Measurements from ENCODE around the gene ESD.
"Not testable (repeated sequence)": the region's sequence is repeated elsewhere in the genome, so short reads cannot be mapped to it uniquely, and the experiment has no call there.

ESD gene

GRCh38 chr13:46759846-46760245 lies 37.1 kb downstream of the ESD start:
- H3K27me3 ChIP-seq (replicated peaks; ENCODE audit: control insufficient read depth, insufficient read depth, low read length), result no peaks in the 10 kb centered on the region
- no peak for DNase-seq (ENCODE audit: extremely low read depth, insufficient read length)
- TF ChIP-seq CTCF (IDR thresholded peaks at IDR 0.05; ENCODE audit: insufficient read depth, low read length, poor library complexity, severe bottlenecking), result no peak
- no peak overlapping the region for H3K4me3 ChIP-seq (replicated peaks; ENCODE audit: low read depth, low read length)
- no peaks in the 10 kb centered on the region for H3K36me3 ChIP-seq (ENCODE audit: control insufficient read depth, insufficient read depth, low read length)

DNA sequence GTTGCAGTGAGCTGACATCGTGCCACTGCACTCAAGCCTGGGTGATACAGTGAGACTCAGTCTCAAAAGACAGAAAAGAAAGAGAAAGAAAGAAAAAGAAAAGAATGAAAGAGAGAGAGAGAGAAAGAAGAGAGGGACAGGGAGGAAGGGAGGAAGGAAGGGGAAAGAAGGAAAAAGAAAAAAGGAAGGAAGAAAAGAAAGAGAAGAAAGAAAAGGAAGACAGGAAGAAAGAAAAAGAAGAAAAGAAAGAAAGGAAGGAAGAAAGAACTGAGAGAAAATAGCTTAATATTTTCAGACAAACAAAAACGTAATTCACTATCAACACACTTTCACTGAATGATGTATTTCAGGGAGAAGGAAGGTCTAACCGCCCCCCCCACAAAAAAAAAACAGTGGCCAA lies 39.3 kb downstream of the ESD start:
- H3K36me3 ChIP-seq (ENCODE audit: control insufficient read depth, insufficient read depth, low read length), result no peaks in the 10 kb centered on the region
- H3K27me3 ChIP-seq (replicated peaks; ENCODE audit: control insufficient read depth, insufficient read depth, low read length), result no peaks in the 10 kb centered on the region
- H3K4me3 ChIP-seq (replicated peaks; ENCODE audit: low read depth, low read length), result no peak overlapping the region
- TF ChIP-seq CTCF (IDR thresholded peaks at IDR 0.05; ENCODE audit: insufficient read depth, low read length, poor library complexity, severe bottlenecking), result no peak
- no peak for DNase-seq (ENCODE audit: extremely low read depth, insufficient read length)

GRCh38 chr13:46756977-46757376 lies 40.0 kb downstream of the ESD start:
- Histone ChIP-seq H3K27me3 (replicated peaks; ENCODE audit: control insufficient read depth, insufficient read depth, low read length) (no peaks in the 10 kb centered on the region), H3K4me3 (replicated peaks; ENCODE audit: low read depth, low read length) (no peak overlapping the region)
- no peak for TF ChIP-seq CTCF (IDR thresholded peaks at IDR 0.05; ENCODE audit: insufficient read depth, low read length, poor library complexity, severe bottlenecking)

DNA sequence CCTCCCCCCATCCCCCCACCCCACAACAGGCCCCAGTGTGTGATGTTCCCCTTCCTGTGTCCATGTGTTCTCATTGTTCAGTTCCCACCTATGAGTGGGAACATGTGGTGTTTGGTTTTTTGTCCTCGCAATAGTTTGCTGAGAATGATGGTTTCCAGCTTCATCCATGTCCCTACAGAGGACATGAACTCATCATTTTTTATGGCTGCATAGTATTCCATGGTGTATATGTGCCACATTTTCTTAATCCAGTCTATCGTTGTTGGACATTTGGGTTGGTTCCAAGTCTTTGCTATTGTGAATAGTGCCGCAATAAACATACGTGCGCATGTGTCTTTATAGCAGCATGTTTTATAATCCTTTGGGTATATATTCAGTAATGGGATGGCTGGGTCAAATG lies 41.5 kb downstream of the ESD start:
- DNase-seq (ENCODE audit: extremely low read depth, insufficient read length); H3K27me3 ChIP-seq (replicated peaks; ENCODE audit: control insufficient read depth, insufficient read depth, low read length); H3K4me3 ChIP-seq (replicated peaks; ENCODE audit: low read depth, low read length); H3K36me3 ChIP-seq (ENCODE audit: control insufficient read depth, insufficient read depth, low read length): not testable (repeated sequence)

More at GRCh38 chr13:46756977-46757376, 40.0 kb downstream of the ESD start:
- peaks cover under 1% of the 10 kb centered on the region for H3K36me3 ChIP-seq (ENCODE audit: control insufficient read depth, insufficient read depth, low read length)
- DNase-seq (ENCODE audit: extremely low read depth, insufficient read length), result no peak

- Histone ChIP-seq H3K36me3 (ENCODE audit: control insufficient read depth, insufficient read depth, low read length) (peaks cover 4% of the 10 kb centered on the region), H3K4me3 (replicated peaks; ENCODE audit: low read depth, low read length) (no peak overlapping the region), H3K27me3 (replicated peaks; ENCODE audit: control insufficient read depth, insufficient read depth, low read length) (no peaks in the 10 kb centered on the region)
- no peak for DNase-seq (ENCODE audit: extremely low read depth, insufficient read length)
- no peak for TF ChIP-seq CTCF (IDR thresholded peaks at IDR 0.05; ENCODE audit: insufficient read depth, low read length, poor library complexity, severe bottlenecking)
Observed at GRCh38 chr13:46754812-46755211, 42.1 kb downstream of the ESD start.

- DNase-seq (ENCODE audit: extremely low read depth, insufficient read length), result no peak
- Histone ChIP-seq H3K4me3 (replicated peaks; ENCODE audit: low read depth, low read length) (no peak overlapping the region), H3K36me3 (ENCODE audit: control insufficient read depth, insufficient read depth, low read length) (peaks cover 5% of the 10 kb centered on the region)
Observed at GRCh38 chr13:46753917-46754316, 43.0 kb downstream of the ESD start.

More at GRCh38 chr13:46753917-46754316, 43.0 kb downstream of the ESD start:
- no peak for TF ChIP-seq CTCF (IDR thresholded peaks at IDR 0.05; ENCODE audit: insufficient read depth, low read length, poor library complexity, severe bottlenecking)
- no peaks in the 10 kb centered on the region for H3K27me3 ChIP-seq (replicated peaks; ENCODE audit: control insufficient read depth, insufficient read depth, low read length)

Data from GM06990 (cell line).